ENCODE data around the gene ANXA11. TPM values are rescaled to one million over a fixed set of nuclear protein-coding genes. Genes with fewer than 3 reads are reported as not detected.

The ANXA11 gene
- total and polyA plus RNA-seq, 7 donors, result 63.2 to 323 (median 109) TPM

DNA sequence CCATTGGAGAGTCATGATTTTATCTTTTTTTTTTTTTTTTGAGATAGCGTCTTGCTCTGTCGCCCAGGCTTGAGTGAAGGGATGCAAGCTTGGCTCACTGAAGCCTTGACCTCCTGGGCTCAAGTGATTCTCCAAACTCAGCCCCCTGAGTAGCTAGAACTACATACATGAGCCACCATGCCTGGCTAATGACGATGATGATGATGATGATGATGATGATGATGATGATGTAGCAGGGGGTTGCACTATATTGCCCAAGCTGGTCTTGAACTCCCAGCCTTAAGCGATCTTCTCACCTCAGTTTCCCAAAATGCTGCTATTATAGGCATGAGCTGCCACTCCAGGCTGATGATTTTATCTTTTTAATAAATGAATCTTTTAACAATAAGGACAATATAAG is 86.7 kb downstream of the ANXA11 start:
- no peak for TF ChIP-seq POLR2A (IDR thresholded peaks at IDR 0.05)
- TF ChIP-seq, protein P1, sequence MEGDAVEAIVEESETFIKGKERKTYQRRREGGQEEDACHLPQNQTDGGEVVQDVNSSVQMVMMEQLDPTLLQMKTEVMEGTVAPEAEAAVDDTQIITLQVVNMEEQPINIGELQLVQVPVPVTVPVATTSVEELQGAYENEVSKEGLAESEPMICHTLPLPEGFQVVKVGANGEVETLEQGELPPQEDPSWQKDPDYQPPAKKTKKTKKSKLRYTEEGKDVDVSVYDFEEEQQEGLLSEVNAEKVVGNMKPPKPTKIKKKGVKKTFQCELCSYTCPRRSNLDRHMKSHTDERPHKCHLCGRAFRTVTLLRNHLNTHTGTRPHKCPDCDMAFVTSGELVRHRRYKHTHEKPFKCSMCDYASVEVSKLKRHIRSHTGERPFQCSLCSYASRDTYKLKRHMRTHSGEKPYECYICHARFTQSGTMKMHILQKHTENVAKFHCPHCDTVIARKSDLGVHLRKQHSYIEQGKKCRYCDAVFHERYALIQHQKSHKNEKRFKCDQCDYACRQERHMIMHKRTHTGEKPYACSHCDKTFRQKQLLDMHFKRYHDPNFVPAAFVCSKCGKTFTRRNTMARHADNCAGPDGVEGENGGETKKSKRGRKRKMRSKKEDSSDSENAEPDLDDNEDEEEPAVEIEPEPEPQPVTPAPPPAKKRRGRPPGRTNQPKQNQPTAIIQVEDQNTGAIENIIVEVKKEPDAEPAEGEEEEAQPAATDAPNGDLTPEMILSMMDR (IDR thresholded peaks at IDR 0.05), result no peak
- no peak for TF ChIP-seq EP300 (IDR thresholded peaks at IDR 0.05)
- TF ChIP-seq POLR2AphosphoS5 (IDR thresholded peaks at IDR 0.05), result no peak
- Histone ChIP-seq H3K9me3 (no peaks in the 10 kb centered on the region), H3K4me3 (no peak overlapping the region), H3K27me3 (no peaks in the 10 kb centered on the region), H3K27ac (no peak overlapping the region), H3K4me1 (no peaks in the 10 kb centered on the region), H3K36me3 (no peaks in the 10 kb centered on the region)
- WGBS, 2 donors, result 82 to 95% methylated on average over 4 of the region's 4 CpGs
- no peak for DNase-seq
- intact Hi-C loops (cut with DNase I), result no loop called here

DNA sequence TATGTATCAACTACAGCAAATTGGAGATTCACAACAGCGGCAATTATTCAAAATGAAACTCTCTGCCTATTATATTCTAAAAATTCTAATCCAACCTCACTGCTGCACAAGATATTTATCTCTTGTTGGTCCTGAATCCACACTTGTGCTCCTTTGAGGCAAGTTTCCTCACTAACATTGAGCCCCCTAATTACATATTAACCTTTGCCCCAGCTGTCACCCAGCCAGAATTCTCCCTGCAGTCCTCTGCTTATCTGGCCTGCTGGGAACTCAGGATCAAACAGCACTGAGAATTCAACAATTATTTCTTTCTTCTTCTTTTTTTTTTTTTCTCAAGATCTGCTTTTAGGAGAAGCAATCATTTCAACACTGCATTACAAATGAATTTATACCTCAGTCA is 94.4 kb downstream of the ANXA11 start:
- 93 to 100% methylated on average over 1 of the region's 1 CpG for WGBS, 2 donors
- no peak for TF ChIP-seq POLR2A (IDR thresholded peaks at IDR 0.05)
- no peaks in the 10 kb centered on the region for H3K27me3 ChIP-seq
- H3K27ac ChIP-seq, result no peak overlapping the region
- no peak for DNase-seq
- intact Hi-C loops (cut with DNase I), result no loop called here
- H3K4me3 ChIP-seq, result no peak overlapping the region
- H3K9me3 ChIP-seq, result peaks cover 0 to 19% (median 10%) of the 10 kb centered on the region in 4 donors
- no peaks in the 10 kb centered on the region for H3K36me3 ChIP-seq
- no peaks in the 10 kb centered on the region for H3K4me1 ChIP-seq

DNA sequence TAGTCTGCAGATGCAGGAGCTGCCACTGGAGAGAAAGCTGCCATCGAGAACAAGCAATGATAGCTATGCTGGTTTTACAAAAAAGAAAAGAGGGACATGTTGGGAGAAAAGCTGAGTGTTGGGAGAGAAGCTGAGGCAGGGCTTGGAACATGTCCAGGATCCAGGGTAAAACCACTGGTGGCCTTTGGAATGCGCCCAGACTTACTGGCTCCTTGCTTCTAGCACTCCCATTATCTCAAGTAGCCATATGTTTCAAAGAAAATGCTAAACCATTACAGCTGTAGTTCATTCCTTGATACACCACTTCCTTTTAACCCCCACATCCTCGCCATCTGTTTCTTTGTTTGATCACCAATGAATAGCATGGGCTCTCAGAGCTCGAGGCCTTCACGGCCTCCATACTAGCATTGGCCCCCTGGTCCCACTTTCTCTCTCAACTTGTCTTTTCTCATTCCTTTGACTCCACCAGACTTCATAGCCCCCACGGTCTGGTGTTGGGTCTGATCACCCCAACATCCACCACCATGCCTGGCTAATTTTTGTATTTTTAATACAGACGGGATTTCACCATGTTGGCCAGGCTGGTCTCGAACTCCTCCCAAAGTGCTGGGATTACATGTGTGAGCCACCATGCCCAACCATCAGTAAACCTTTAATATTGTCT is 96.6 kb downstream of the ANXA11 start:
- Histone ChIP-seq H3K4me3 (no peak overlapping the region), H3K27ac (no peak overlapping the region), H3K4me1 (no peaks in the 10 kb centered on the region), H3K36me3 (no peaks in the 10 kb centered on the region), H3K9me3 (peaks cover 0 to 19% (median 10%) of the 10 kb centered on the region in 4 donors), H3K27me3 (no peaks in the 10 kb centered on the region)
- 81 to 90% methylated on average over 8 of the region's 8 CpGs for WGBS, 2 donors
- no peak for DNase-seq
- intact Hi-C loops (cut with DNase I), result no loop called here
- TF ChIP-seq, protein P1 (IDR thresholded peaks at IDR 0.05), result no peak
- TF ChIP-seq POLR2AphosphoS5 (IDR thresholded peaks at IDR 0.05), result no peak
- TF ChIP-seq POLR2A (IDR thresholded peaks at IDR 0.05), result no peak
- no peak for TF ChIP-seq EP300 (IDR thresholded peaks at IDR 0.05)

DNA sequence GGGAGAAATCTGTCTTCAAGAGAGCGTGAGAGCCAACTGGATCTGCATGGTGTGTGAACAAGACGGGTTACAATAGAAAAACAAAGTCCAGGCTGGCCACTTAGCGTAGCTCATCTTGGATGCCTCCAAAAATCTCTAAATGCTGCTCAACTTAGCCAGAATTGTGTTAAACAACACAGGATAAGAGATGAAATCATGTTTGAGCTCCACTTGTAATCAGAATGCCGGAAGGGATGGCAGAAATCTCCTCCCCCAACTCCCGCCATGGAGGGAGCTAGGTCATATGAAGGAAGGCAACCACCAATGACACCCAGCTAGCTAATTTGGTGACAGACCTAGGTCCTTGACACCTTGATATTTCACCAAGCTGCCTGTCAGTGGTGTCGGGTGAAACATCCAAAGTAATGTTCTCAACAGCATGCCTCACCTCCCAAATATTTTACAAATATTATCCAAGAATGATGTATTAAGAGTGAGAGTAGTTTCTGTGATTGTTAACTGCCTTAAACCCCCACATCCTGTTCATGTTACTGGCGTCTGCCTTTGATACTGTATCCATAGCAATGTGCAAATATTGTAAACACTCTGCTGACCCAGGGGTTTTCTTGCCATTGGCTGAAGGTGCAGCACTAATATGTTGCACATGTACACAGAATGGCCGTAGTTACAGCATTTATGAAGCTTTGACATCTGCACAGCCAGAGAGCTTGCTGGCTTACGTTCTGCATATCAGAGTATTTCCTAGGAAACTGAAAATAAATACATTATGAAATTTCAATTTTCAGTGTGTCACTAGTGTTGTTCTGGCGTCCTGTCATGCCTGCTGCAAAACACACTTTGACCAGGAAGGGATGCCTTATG is 101.0 kb downstream of the ANXA11 start:
- 35 to 48% methylated on average over 10 of the region's 10 CpGs for WGBS, 2 donors
- no peaks in the 10 kb centered on the region for H3K27me3 ChIP-seq
- no peak overlapping the region for H3K4me3 ChIP-seq
- no peaks in the 10 kb centered on the region for H3K36me3 ChIP-seq
- no peaks in the 10 kb centered on the region for H3K4me1 ChIP-seq
- DNase-seq, result no peak
- intact Hi-C loops (cut with DNase I), result no loop called here
- no peak for TF ChIP-seq POLR2A (IDR thresholded peaks at IDR 0.05)
- peak in 1 of 4 donors; percentile 25 for TF ChIP-seq POLR2AphosphoS5 (IDR thresholded peaks at IDR 0.05)
- TF ChIP-seq, protein P1 (IDR thresholded peaks at IDR 0.05), result no peak
- TF ChIP-seq EP300 (IDR thresholded peaks at IDR 0.05), result no peak
- peak overlapping the region in 3 of 4 donors; percentile 38 to 56 (median 42) for H3K27ac ChIP-seq
- peaks cover 0 to 15% (median 8%) of the 10 kb centered on the region in 4 donors for H3K9me3 ChIP-seq

Small RNA genes within 50 kb of the gene (small RNA-seq; reads per million reads assigned to genes)
- gene RPS12P2, result 0 reads per million in 3 donors

Other genes with a start within 250 kb of the ANXA11 start
- 10 to 100 TPM; 11.4 to 18.0 (median 11.5) TPM for gene TMEM254, start 126.9 kb downstream of the ANXA11 start, total RNA-seq
- gene TMEM254, start 126.9 kb downstream of the ANXA11 start, polyA plus RNA-seq, result 10 to 100 TPM; 13.6 to 14.8 (median 14.4) TPM
- 10 to 100 TPM in 2 of 4 donors, 1 to 10 TPM in 2; 5.1 to 20.8 (median 13.6) TPM for gene PLAC9, start 72.8 kb downstream of the ANXA11 start, total RNA-seq
- gene PLAC9, start 72.8 kb downstream of the ANXA11 start, polyA plus RNA-seq, result 10 to 100 TPM in 1 of 3 donors, 1 to 10 TPM in 2; 1.2 to 23.4 (median 6.9) TPM
- not detected for gene MAT1A, start 84.1 kb upstream of the ANXA11 start, total RNA-seq
- under 1 TPM in 2 of 3 donors, not detected in 1; 0.23 to 0.31 TPM for gene MAT1A, start 84.1 kb upstream of the ANXA11 start, polyA plus RNA-seq
- not detected for gene DYDC1, start 151.2 kb upstream of the ANXA11 start, total RNA-seq
- not detected for gene DYDC1, start 151.2 kb upstream of the ANXA11 start, polyA plus RNA-seq
- not detected for gene DYDC2, start 151.2 kb upstream of the ANXA11 start, total RNA-seq
- under 1 TPM in 1 of 3 donors, not detected in 2; 0.41 TPM for gene DYDC2, start 151.2 kb upstream of the ANXA11 start, polyA plus RNA-seq
- 10 to 100 TPM; 43.7 to 57.4 (median 50.9) TPM for gene PRXL2A, start 203.0 kb upstream of the ANXA11 start, total RNA-seq
- gene PRXL2A, start 203.0 kb upstream of the ANXA11 start, polyA plus RNA-seq, result 10 to 100 TPM; 33.3 to 63.5 (median 37.8) TPM
- 10 to 100 TPM; 22.0 to 29.9 (median 23.9) TPM for gene TSPAN14, start 248.8 kb upstream of the ANXA11 start, total RNA-seq
- gene TSPAN14, start 248.8 kb upstream of the ANXA11 start, polyA plus RNA-seq, result 10 to 100 TPM; 12.0 to 67.3 (median 14.1) TPM